Activated T-cell treated with anti-CD3 and anti-CD28 coated beads, Interleukin-2, amount 50 U/mL, for 24 hours (primary cell): ENCODE data around the gene HMCN2.

Experiments used
- DNase-seq: peaks from one replicate; pipeline ENCODE4 v3.0.0-alpha.2; 2020
- H3K27ac Mint-ChIP-seq: 2 replicates; pipeline ENCODE4 v1.8.0; 2020; ENCODE audit warnings: mild to moderate bottlenecking, mixed read lengths
- H3K27me3 Mint-ChIP-seq: 2 replicates; pipeline ENCODE4 v1.8.0; 2020; ENCODE audit warnings: mixed read lengths
- H3K36me3 Mint-ChIP-seq: 2 replicates; pipeline ENCODE4 v1.8.0; 2020; ENCODE audit warnings: low read depth, mixed read lengths
- H3K4me1 Mint-ChIP-seq: 2 replicates; pipeline ENCODE4 v1.8.0; 2020; ENCODE audit warnings: low read depth, mixed read lengths
- H3K4me3 Mint-ChIP-seq: 2 replicates; pipeline ENCODE4 v1.8.0; 2020; ENCODE audit warnings: mild to moderate bottlenecking, moderate library complexity, mixed read lengths
- H3K9me3 Mint-ChIP-seq: 2 replicates; pipeline ENCODE4 v1.8.0; 2020; ENCODE audit warnings: mixed read lengths

The HMCN2 gene

GRCh38 chr9:130288926-130289690 lies 23.5 kb downstream of the HMCN2 start:
- Mint-ChIP-seq H3K4me3 (no peak overlapping the region), H3K4me1 (no peaks in the 10 kb centered on the region), H3K36me3 (no peaks in the 10 kb centered on the region)

GRCh38 chr9:130289711-130290241 lies 24.2 kb downstream of the HMCN2 start:
- H3K27ac Mint-ChIP-seq = no peak overlapping the region
- H3K36me3 Mint-ChIP-seq = no peaks in the 10 kb centered on the region
- DNase-seq = no peak
- no peak overlapping the region for H3K4me3 Mint-ChIP-seq
- no peaks in the 10 kb centered on the region for H3K9me3 Mint-ChIP-seq
- H3K4me1 Mint-ChIP-seq = no peaks in the 10 kb centered on the region
- H3K27me3 Mint-ChIP-seq = peaks cover 63% of the 10 kb centered on the region

More at GRCh38 chr9:130288926-130289690, 23.5 kb downstream of the HMCN2 start:
- H3K27ac Mint-ChIP-seq = no peak overlapping the region
- no peak for DNase-seq
- peaks cover 61% of the 10 kb centered on the region for H3K27me3 Mint-ChIP-seq
- no peaks in the 10 kb centered on the region for H3K9me3 Mint-ChIP-seq

GRCh38 chr9:130290291-130291181 lies 25.0 kb downstream of the HMCN2 start:
- Mint-ChIP-seq H3K36me3 (no peaks in the 10 kb centered on the region), H3K9me3 (no peaks in the 10 kb centered on the region), H3K27me3 (peaks cover 59% of the 10 kb centered on the region), H3K27ac (no peak overlapping the region), H3K4me3 (no peak overlapping the region), H3K4me1 (no peaks in the 10 kb centered on the region)
- DNase-seq = no peak

GRCh38 chr9:130291474-130291873 lies 25.9 kb downstream of the HMCN2 start:
- Mint-ChIP-seq H3K36me3 (no peaks in the 10 kb centered on the region), H3K27ac (no peak overlapping the region), H3K4me1 (no peaks in the 10 kb centered on the region), H3K9me3 (no peaks in the 10 kb centered on the region), H3K4me3 (no peak overlapping the region), H3K27me3 (peaks cover 50% of the 10 kb centered on the region)
- no peak for DNase-seq

- no peaks in the 10 kb centered on the region for H3K4me1 Mint-ChIP-seq
- peaks cover 45% of the 10 kb centered on the region for H3K27me3 Mint-ChIP-seq
- H3K36me3 Mint-ChIP-seq = no peaks in the 10 kb centered on the region
- no peaks in the 10 kb centered on the region for H3K9me3 Mint-ChIP-seq
- no peak overlapping the region for H3K4me3 Mint-ChIP-seq
- no peak for DNase-seq
- H3K27ac Mint-ChIP-seq = no peak overlapping the region
Measured at GRCh38 chr9:130292106-130292505, 26.5 kb downstream of the HMCN2 start.

- Mint-ChIP-seq H3K9me3 (no peaks in the 10 kb centered on the region), H3K4me1 (no peaks in the 10 kb centered on the region), H3K4me3 (no peak overlapping the region), H3K27me3 (peaks cover 28% of the 10 kb centered on the region), H3K27ac (no peak overlapping the region), H3K36me3 (no peaks in the 10 kb centered on the region)
- DNase-seq = no peak
Measured at GRCh38 chr9:130294664-130295063, 29.1 kb downstream of the HMCN2 start.

GRCh38 chr9:130295431-130295830 lies 29.9 kb downstream of the HMCN2 start:
- Mint-ChIP-seq H3K27me3 (peaks cover 20% of the 10 kb centered on the region), H3K4me1 (no peaks in the 10 kb centered on the region), H3K27ac (no peak overlapping the region)

GRCh38 chr9:130295945-130296782 lies 30.6 kb downstream of the HMCN2 start:
- Mint-ChIP-seq H3K27me3 (peaks cover 23% of the 10 kb centered on the region), H3K36me3 (no peaks in the 10 kb centered on the region), H3K27ac (no peak overlapping the region), H3K9me3 (no peaks in the 10 kb centered on the region), H3K4me3 (no peak overlapping the region), H3K4me1 (no peaks in the 10 kb centered on the region)
- DNase-seq = no peak

More at GRCh38 chr9:130295431-130295830, 29.9 kb downstream of the HMCN2 start:
- no peaks in the 10 kb centered on the region for H3K36me3 Mint-ChIP-seq
- DNase-seq = no peak
- H3K9me3 Mint-ChIP-seq = no peaks in the 10 kb centered on the region
- H3K4me3 Mint-ChIP-seq = no peak overlapping the region

- no peak for DNase-seq
- Mint-ChIP-seq H3K27ac (no peak overlapping the region), H3K36me3 (no peaks in the 10 kb centered on the region), H3K4me1 (no peaks in the 10 kb centered on the region), H3K9me3 (no peaks in the 10 kb centered on the region), H3K27me3 (peaks cover 23% of the 10 kb centered on the region), H3K4me3 (no peak overlapping the region)
Measured at GRCh38 chr9:130296783-130297055, 31.2 kb downstream of the HMCN2 start.

GRCh38 chr9:130297371-130297770 lies 31.8 kb downstream of the HMCN2 start:
- no peak overlapping the region for H3K4me3 Mint-ChIP-seq
- no peak for DNase-seq
- H3K36me3 Mint-ChIP-seq = no peaks in the 10 kb centered on the region
- no peaks in the 10 kb centered on the region for H3K4me1 Mint-ChIP-seq
- H3K27me3 Mint-ChIP-seq = peaks cover 23% of the 10 kb centered on the region
- H3K27ac Mint-ChIP-seq = no peak overlapping the region
- no peaks in the 10 kb centered on the region for H3K9me3 Mint-ChIP-seq

- no peaks in the 10 kb centered on the region for H3K36me3 Mint-ChIP-seq
- H3K9me3 Mint-ChIP-seq = no peaks in the 10 kb centered on the region
- no peaks in the 10 kb centered on the region for H3K4me1 Mint-ChIP-seq
- DNase-seq = no peak
- no peak overlapping the region for H3K4me3 Mint-ChIP-seq
- H3K27me3 Mint-ChIP-seq = peaks cover 25% of the 10 kb centered on the region
- H3K27ac Mint-ChIP-seq = no peak overlapping the region
Measured at GRCh38 chr9:130298662-130299279, 33.2 kb downstream of the HMCN2 start.

GRCh38 chr9:130299785-130300615 lies 34.4 kb downstream of the HMCN2 start:
- Mint-ChIP-seq H3K4me3 (no peak overlapping the region), H3K4me1 (no peaks in the 10 kb centered on the region), H3K27ac (no peak overlapping the region), H3K27me3 (peaks cover 21% of the 10 kb centered on the region), H3K36me3 (no peaks in the 10 kb centered on the region), H3K9me3 (no peaks in the 10 kb centered on the region)
- DNase-seq = no peak

- Mint-ChIP-seq H3K27ac (no peak overlapping the region), H3K4me1 (no peaks in the 10 kb centered on the region), H3K36me3 (no peaks in the 10 kb centered on the region), H3K27me3 (peaks cover 21% of the 10 kb centered on the region), H3K4me3 (no peak overlapping the region), H3K9me3 (no peaks in the 10 kb centered on the region)
- no peak for DNase-seq
Measured at GRCh38 chr9:130300739-130301138, 35.2 kb downstream of the HMCN2 start.
